DND-41 (cell line): ENCODE measurements around the gene HSPH1.

Source experiments
- CTCF ChIP-seq: IDR thresholded peaks from 2 replicates; pipeline ENCODE4 v1.5.1; 2012; ENCODE audit warnings: borderline replicate concordance, low read length, moderate library complexity, mild to moderate bottlenecking; ENCODE audit not compliant: poor library complexity, severe bottlenecking; ENCODE audit errors: extremely low read depth
- EZH2 ChIP-seq: IDR thresholded peaks from 3 replicates; pipeline ENCODE4 v1.6.1; 2012; ENCODE audit warnings: borderline replicate concordance, low read depth, mild to moderate bottlenecking, moderate library complexity, low read length, inconsistent platforms; ENCODE audit not compliant: severe bottlenecking

DNA sequence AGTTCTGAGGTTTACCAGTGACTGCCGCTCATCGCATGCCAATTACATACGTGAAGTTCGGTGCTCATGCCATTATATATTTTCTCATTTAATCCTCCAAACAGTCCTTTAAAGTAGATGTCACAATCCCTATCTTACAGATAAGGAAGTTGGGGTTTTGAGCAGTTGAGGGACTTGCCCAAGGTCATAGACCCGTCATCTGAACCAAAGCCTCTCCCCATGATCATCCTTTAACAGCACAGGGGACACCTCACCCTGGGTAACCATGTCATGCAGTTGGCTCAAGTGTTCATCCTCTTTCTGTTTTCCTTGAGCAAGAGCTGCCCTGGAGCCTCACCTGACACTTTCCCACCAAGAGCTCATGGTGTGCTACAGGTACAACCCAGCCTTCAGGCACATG lies 69.1 kb downstream of the HSPH1 start:
- no peak for TF ChIP-seq CTCF
- TF ChIP-seq EZH2 = no peak
